Spleen (tissue), 11 donors: ENCODE data around the gene SLIT1. TPM values are rescaled to one million over a fixed set of nuclear protein-coding genes. Genes with fewer than 3 reads are reported as not detected.

ENCODE experiments used
- DNase-seq: peaks from one replicate; pipeline ENCODE4 v3.0.0-alpha.2; 2020
- H3K27ac ChIP-seq, 8 donors: fragments of 200-600 bp; sonication (generic) in 7 of 8; 1 replicate in 4 of 8; 2 replicates in 4 of 8; pipeline versions ENCODE4 v1.5.0 to v1.8.0; 2016 to 2021; ENCODE audit warnings: inconsistent platforms in 4 of 8, mild to moderate bottlenecking in 4 of 8, moderate library complexity in 1 of 8
- H3K27me3 ChIP-seq, 7 donors: fragments of 200-600 bp; sonication (generic) in 6 of 7; replicated peaks in 1 of 7; 1 replicate in 4 of 7; 2 replicates in 3 of 7; pipeline versions ENCODE4 v1.5.0 to v1.8.0; 2016 to 2021; ENCODE audit warnings: inconsistent platforms in 3 of 7, mild to moderate bottlenecking in 1 of 7
- H3K36me3 ChIP-seq, 6 donors: fragments of 200-600 bp; sonication (generic) in 5 of 6; 1 replicate in 4 of 6; 2 replicates in 2 of 6; pipeline versions ENCODE4 v1.5.0 to v1.8.0; 2016 to 2021; ENCODE audit warnings: inconsistent platforms in 2 of 6
- H3K4me1 ChIP-seq, 6 donors: fragments of 200-600 bp; sonication (generic) in 5 of 6; 1 replicate in 3 of 6; 2 replicates in 3 of 6; pipeline versions ENCODE4 v1.5.0 to v1.8.0; 2016 to 2021; ENCODE audit warnings: inconsistent platforms in 3 of 6
- H3K4me3 ChIP-seq, 8 donors: fragments of 200-600 bp; sonication (generic) in 7 of 8; 1 replicate in 4 of 8; 2 replicates in 4 of 8; pipeline versions ENCODE4 v1.5.0 to v1.8.0; 2016 to 2021; ENCODE audit warnings: inconsistent platforms in 4 of 8, mild to moderate bottlenecking in 4 of 8, moderate library complexity in 2 of 8
- H3K9me3 ChIP-seq, 8 donors: fragments of 200-600 bp; sonication (generic) in 7 of 8; 1 replicate in 4 of 8; 2 replicates in 4 of 8; pipeline versions ENCODE4 v1.5.0 to v1.8.0; 2016 to 2021; ENCODE audit warnings: inconsistent platforms in 4 of 8
- POLR2A ChIP-seq, 3 donors: fragments of 450-650 bp; IDR thresholded peaks; one replicate each; pipeline ENCODE4 v1.5.1; 2017; ENCODE audit warnings: antibody characterized with exemption in 3 of 3, mild to moderate bottlenecking in 1 of 3
- POLR2AphosphoS5 ChIP-seq, 3 donors: sonication (generic); formaldehyde crosslinking; IDR thresholded peaks; one replicate each; pipeline ENCODE4 v1.5.1; 2017; ENCODE audit warnings: antibody characterized with exemption in 3 of 3
- WGBS, 5 donors: extraction: QIAGEN DNeasy Blood & Tissue Kit in 3 of 5; methylation state at CpG; one replicate each; pipeline versions ENCODE4 v1.1.5 to v1.1.7; 2013 to 2018; 5-methylcytosine and 5-hydroxymethylcytosine counted together
- intact Hi-C: fragments of 100-400 bp; cut with DNase I; formaldehyde crosslinking; loops from one replicate; pipeline ENCODE4 v1.15.0; 2023; ENCODE audit warnings: low total_unique reads
- polyA plus RNA-seq, 3 donors: library from polyadenylated mRNA; stranded (reverse); fragments of 200-250 nt; gene quantifications; one replicate each; pipeline ENCODE4 v1.2.1, GENCODE V29; 2013
- total RNA-seq, 7 donors: library from RNA; depleted of rRNA in 3 of 7; stranded (reverse); fragments of >200 nt in 3 of 7; fragmentation: NEBNext Ultra II Directional in 4 of 7; extraction: Animal tissue kit (Norgen Biotek cat#: 25700) in 4 of 7; gene quantifications; one replicate each; pipeline versions ENCODE4 v1.1.0 to v1.2.1, GENCODE V29; 2016 to 2021
- TF ChIP-seq, protein P1 (sequence below), 11 experiments: fragments of 200-600 bp in 7 of 11; fragments of 450-650 bp in 4 of 11; sonication (generic) in 4 of 11; IDR thresholded peaks in 8 of 11; conservative IDR thresholded peaks in 3 of 11; 1 replicate in 7 of 11; 2 replicates in 4 of 11; pipeline versions ENCODE4 v1.4.0 to v1.8.0; 2016 to 2021; ENCODE audit warnings: antibody characterized with exemption in 11 of 11, inconsistent platforms in 4 of 11, mild to moderate bottlenecking in 1 of 11
- donor health status: healthy with polysubstance abuse.
- donor health status: DM: no; HTN: no; CAD: no; lungs with moderate emphysema.
- donor health status: DM: no; HTN: no; CAD: no.
- donor health status: Bipolar disorder and iron deficiency.
- donor health status: healthy.
- donor health status: DM: no; HTN: no; CAD: no.
- donor health status: DM: yes; HTN: yes; CAD: no.

Gene SLIT1
- total and polyA plus RNA-seq, 10 donors: 0.11 to 0.82 (median 0.52) TPM

DNA sequence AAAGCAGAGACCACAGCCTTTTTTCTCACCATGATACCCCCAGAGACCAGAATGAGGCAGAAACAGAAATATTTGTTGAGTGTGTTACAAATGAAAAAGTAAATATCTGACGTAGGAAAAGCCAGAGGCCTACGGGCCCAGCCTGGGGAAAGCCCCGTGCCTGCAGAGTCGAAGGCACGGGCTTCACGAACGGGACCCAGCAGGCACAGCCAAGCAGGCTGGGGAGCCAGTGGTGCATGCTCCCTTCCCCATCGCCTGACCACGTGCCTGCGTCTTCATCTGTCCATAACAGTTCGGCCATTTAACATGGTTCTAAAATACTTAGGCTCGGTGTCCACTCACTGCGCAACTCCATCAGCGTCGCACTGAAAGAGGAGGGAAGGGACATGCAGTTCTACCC lies 50.8 kb downstream of the SLIT1 start:
- intact Hi-C loops: no loop called here
- DNase-seq: peak; percentile 24
- H3K27ac ChIP-seq: no peak overlapping the region
- TF ChIP-seq, protein P1, sequence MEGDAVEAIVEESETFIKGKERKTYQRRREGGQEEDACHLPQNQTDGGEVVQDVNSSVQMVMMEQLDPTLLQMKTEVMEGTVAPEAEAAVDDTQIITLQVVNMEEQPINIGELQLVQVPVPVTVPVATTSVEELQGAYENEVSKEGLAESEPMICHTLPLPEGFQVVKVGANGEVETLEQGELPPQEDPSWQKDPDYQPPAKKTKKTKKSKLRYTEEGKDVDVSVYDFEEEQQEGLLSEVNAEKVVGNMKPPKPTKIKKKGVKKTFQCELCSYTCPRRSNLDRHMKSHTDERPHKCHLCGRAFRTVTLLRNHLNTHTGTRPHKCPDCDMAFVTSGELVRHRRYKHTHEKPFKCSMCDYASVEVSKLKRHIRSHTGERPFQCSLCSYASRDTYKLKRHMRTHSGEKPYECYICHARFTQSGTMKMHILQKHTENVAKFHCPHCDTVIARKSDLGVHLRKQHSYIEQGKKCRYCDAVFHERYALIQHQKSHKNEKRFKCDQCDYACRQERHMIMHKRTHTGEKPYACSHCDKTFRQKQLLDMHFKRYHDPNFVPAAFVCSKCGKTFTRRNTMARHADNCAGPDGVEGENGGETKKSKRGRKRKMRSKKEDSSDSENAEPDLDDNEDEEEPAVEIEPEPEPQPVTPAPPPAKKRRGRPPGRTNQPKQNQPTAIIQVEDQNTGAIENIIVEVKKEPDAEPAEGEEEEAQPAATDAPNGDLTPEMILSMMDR (IDR thresholded peaks at IDR 0.05 in 8 of 11, conservative IDR thresholded peaks at IDR 0.05 in 3 of 11): no peak
- no peak for TF ChIP-seq POLR2AphosphoS5 (IDR thresholded peaks at IDR 0.05)
- no peak for TF ChIP-seq POLR2A (IDR thresholded peaks at IDR 0.05)
- H3K36me3 ChIP-seq: no peaks in the 10 kb centered on the region
- WGBS, 5 donors: 75 to 94% (median 90%) methylated on average over 15 of the region's 15 CpGs
- H3K27me3 ChIP-seq: peaks cover 0 to 47% (median 0%) of the 10 kb centered on the region in 7 donors
- no peaks in the 10 kb centered on the region for H3K4me1 ChIP-seq
- no peak overlapping the region for H3K4me3 ChIP-seq
- H3K9me3 ChIP-seq: no peaks in the 10 kb centered on the region

DNA sequence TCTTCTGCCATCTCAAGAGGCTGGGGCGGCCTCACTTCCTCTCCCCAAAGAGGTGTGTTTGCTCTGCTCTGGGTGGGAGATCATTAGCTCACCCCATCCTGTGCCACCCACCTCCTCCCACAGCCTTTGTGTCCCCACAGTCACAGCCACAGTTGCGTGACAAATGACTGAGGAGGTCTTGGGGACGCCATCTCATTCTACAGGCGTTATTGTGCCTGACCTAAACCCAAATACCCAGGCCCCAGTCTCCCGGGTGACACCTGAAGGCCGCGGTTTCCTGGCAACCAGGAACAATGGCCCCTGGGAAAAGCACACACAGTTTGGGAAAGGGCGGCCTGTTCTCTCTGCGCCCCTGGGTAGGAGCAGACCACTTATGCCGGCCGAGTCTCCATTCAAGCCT lies 51.6 kb downstream of the SLIT1 start:
- intact Hi-C loops: no loop called here
- WGBS, 5 donors: 88 to 91% (median 90%) methylated on average over 10 to 11 of the region's 11 CpGs
- Histone ChIP-seq H3K36me3 (no peaks in the 10 kb centered on the region), H3K9me3 (no peaks in the 10 kb centered on the region), H3K27ac (no peak overlapping the region), H3K4me1 (no peaks in the 10 kb centered on the region), H3K4me3 (no peak overlapping the region), H3K27me3 (peaks cover 0 to 46% (median 0%) of the 10 kb centered on the region in 7 donors)
- TF ChIP-seq POLR2AphosphoS5 (IDR thresholded peaks at IDR 0.05): no peak
- TF ChIP-seq, protein P1 (IDR thresholded peaks at IDR 0.05 in 8 of 11, conservative IDR thresholded peaks at IDR 0.05 in 3 of 11): no peak
- no peak for TF ChIP-seq POLR2A (IDR thresholded peaks at IDR 0.05)
- peak; percentile 36 for DNase-seq

DNA sequence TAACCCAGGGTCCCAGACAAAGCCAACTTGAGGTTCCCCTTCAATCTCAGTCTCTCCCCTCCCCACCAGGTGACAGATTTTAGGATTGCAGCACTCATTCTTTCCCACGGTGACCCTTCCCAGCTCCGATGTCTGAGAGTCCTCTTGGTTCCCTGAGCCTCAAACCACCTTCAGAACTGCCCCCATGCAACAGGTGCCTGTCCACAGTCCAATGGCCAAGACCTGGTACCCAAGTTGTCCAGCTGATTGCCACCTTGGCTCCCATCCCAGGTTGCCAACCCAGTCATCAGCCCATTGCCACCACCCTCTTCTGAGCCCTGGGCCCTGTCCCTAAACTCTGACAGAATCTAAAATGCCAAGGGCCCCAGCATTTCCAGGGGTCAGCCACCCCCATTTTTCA lies 53.5 kb downstream of the SLIT1 start:
- intact Hi-C loops: no loop called here
- no peak overlapping the region for H3K27ac ChIP-seq
- H3K4me1 ChIP-seq: no peaks in the 10 kb centered on the region
- no peak overlapping the region for H3K4me3 ChIP-seq
- H3K36me3 ChIP-seq: no peaks in the 10 kb centered on the region
- 80 to 100% (median 85%) methylated on average over 2 of the region's 2 CpGs for WGBS, 5 donors
- no peak for TF ChIP-seq POLR2AphosphoS5 (IDR thresholded peaks at IDR 0.05)
- TF ChIP-seq, protein P1 (IDR thresholded peaks at IDR 0.05 in 8 of 11, conservative IDR thresholded peaks at IDR 0.05 in 3 of 11): no peak
- TF ChIP-seq POLR2A (IDR thresholded peaks at IDR 0.05): no peak
- H3K9me3 ChIP-seq: no peaks in the 10 kb centered on the region
- H3K27me3 ChIP-seq: peaks cover 0 to 46% (median 0%) of the 10 kb centered on the region in 7 donors
- no peak for DNase-seq

DNA sequence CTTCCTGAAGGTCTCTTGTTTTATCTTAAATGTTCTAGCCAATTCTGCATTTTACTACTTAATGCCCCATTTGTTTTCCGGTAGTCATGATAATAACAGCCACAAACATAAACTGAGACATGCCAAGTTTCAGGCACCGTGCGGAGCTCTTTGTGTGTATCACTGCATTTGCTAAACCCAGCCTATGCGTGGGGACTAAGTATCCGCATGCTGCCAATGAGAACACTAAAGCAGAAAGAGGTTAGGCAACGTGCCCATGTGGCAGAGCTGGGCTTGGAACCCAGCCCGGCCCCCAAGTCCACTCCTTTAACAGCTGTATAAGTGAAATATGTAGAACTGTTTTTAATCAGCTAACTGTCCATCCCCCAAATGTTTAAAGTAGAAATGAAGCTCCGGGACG lies 54.1 kb downstream of the SLIT1 start:
- intact Hi-C loops: no loop called here

More for the DNA sequence above, 54.1 kb downstream of the SLIT1 start:
- 70 to 86% (median 80%) methylated on average over 9 of the region's 9 CpGs for WGBS, 5 donors
- TF ChIP-seq POLR2AphosphoS5 (IDR thresholded peaks at IDR 0.05): no peak
- TF ChIP-seq, protein P1 (IDR thresholded peaks at IDR 0.05 in 8 of 11, conservative IDR thresholded peaks at IDR 0.05 in 3 of 11): no peak
- no peak for TF ChIP-seq POLR2A (IDR thresholded peaks at IDR 0.05)
- no peaks in the 10 kb centered on the region for H3K9me3 ChIP-seq
- H3K27me3 ChIP-seq: peaks cover 0 to 46% (median 0%) of the 10 kb centered on the region in 7 donors
- no peaks in the 10 kb centered on the region for H3K4me1 ChIP-seq
- H3K27ac ChIP-seq: no peak overlapping the region
- peak; percentile 44 for DNase-seq
- H3K36me3 ChIP-seq: no peaks in the 10 kb centered on the region
- no peak overlapping the region for H3K4me3 ChIP-seq
